Effector memory CD8-positive, alpha-beta T cell (primary cell): ENCODE data around the gene SPDYE2B.
"Not testable (repeated sequence)": the region's sequence is repeated elsewhere in the genome, so short reads cannot be mapped to it uniquely, and the experiment has no call there.

Experiments used
- ATAC-seq: fragments of 150-1000 bp; cut with Tn5 transposase; replicated peaks from 2 replicates; pipeline ENCODE4 v1.10.0; 2021; ENCODE audit warnings: mild to moderate bottlenecking, moderate library complexity
- DNase-seq, 3 experiments: peaks; one replicate each; pipeline ENCODE4 v3.0.0; 2021
- H3K27ac Mint-ChIP-seq, 2 donors: one replicate each; pipeline ENCODE4 v1.8.0; 2022; ENCODE audit warnings: mild to moderate bottlenecking in 2 of 2, mixed read lengths in 2 of 2, moderate library complexity in 2 of 2
- H3K27me3 Mint-ChIP-seq, 2 donors: one replicate each; pipeline ENCODE4 v1.8.0; 2022; ENCODE audit warnings: mixed read lengths in 2 of 2
- H3K36me3 Mint-ChIP-seq: one replicate; pipeline ENCODE4 v1.8.0; 2022; ENCODE audit warnings: mild to moderate bottlenecking, moderate library complexity, mixed read lengths; ENCODE audit not compliant: insufficient read depth
- H3K4me1 Mint-ChIP-seq, 2 donors: one replicate each; pipeline ENCODE4 v1.8.0; 2022; ENCODE audit warnings: low read depth in 2 of 2, mixed read lengths in 2 of 2
- H3K4me3 Mint-ChIP-seq, 2 donors: one replicate each; pipeline ENCODE4 v1.8.0; 2022; ENCODE audit warnings: mild to moderate bottlenecking in 2 of 2, mixed read lengths in 2 of 2, moderate library complexity in 2 of 2
- H3K9me3 Mint-ChIP-seq, 2 donors: one replicate each; pipeline ENCODE4 v1.8.0; 2022; ENCODE audit warnings: mixed read lengths in 2 of 2

Gene SPDYE2B

GRCh38 chr7:102698962-102699750, 49.0 kb downstream of the SPDYE2B start:
- not testable (repeated sequence) for H3K4me1 Mint-ChIP-seq, ATAC-seq, DNase-seq, H3K36me3 Mint-ChIP-seq, H3K4me3 Mint-ChIP-seq, H3K27ac Mint-ChIP-seq, H3K9me3 Mint-ChIP-seq
- peaks cover 6 to 12% of the 10 kb centered on the region in 2 donors for H3K27me3 Mint-ChIP-seq
